ENCODE measurements around the gene PFN1. TPM values are rescaled to one million over a fixed set of nuclear protein-coding genes. Genes with fewer than 3 reads are reported as not detected.
A peak's percentile ranks its signal among the peaks of the same experiment; 100 is the strongest.

PFN1 gene
- total RNA-seq, 2 experiments from 2014 or later = 1,726 to 1,759 TPM

DNA sequence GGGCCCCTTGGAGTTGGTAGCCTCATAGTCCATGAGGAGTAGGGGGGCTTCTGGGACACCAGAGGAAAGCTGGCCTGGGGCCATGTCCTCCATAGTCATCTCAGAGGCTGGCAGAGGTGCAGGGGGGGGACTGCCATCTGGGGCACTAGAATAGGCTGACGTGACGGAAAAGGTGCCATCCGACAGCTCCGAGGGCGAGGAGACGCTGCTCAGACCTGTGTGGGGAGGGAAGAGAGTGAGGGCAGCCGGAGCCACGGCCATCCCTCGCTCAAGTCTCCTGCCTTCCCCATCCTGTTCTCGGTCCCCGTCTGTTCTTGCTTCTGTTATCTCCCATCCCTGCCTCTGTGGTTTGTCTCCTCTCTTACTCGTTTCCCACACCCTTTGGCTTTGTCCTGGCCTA lies 24.0 kb upstream of the PFN1 start:
- Mint-ChIP-seq H3K9me3 (no peaks in the 10 kb centered on the region), H3K27ac (no peak overlapping the region), H3K4me1 (ENCODE audit: low read depth) (peaks cover 22% of the 10 kb centered on the region), H3K36me3 (ENCODE audit: low read depth) (peaks cover 43% of the 10 kb centered on the region), H3K27me3 (no peaks in the 10 kb centered on the region), H3K4me3 (no peak overlapping the region)
- ATAC-seq (no peak), DNase-seq (no peak)
- TF ChIP-seq, protein P1, sequence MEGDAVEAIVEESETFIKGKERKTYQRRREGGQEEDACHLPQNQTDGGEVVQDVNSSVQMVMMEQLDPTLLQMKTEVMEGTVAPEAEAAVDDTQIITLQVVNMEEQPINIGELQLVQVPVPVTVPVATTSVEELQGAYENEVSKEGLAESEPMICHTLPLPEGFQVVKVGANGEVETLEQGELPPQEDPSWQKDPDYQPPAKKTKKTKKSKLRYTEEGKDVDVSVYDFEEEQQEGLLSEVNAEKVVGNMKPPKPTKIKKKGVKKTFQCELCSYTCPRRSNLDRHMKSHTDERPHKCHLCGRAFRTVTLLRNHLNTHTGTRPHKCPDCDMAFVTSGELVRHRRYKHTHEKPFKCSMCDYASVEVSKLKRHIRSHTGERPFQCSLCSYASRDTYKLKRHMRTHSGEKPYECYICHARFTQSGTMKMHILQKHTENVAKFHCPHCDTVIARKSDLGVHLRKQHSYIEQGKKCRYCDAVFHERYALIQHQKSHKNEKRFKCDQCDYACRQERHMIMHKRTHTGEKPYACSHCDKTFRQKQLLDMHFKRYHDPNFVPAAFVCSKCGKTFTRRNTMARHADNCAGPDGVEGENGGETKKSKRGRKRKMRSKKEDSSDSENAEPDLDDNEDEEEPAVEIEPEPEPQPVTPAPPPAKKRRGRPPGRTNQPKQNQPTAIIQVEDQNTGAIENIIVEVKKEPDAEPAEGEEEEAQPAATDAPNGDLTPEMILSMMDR (IDR thresholded peaks at IDR 0.05) = no peak
- intact Hi-C loops (cut with micrococcal nuclease) = no loop called here
- CTCF ChIA-PET = interaction anchor here (0.7 kb wide), 1 partner anchor 8 kb away, joined by 5 read pairs; no protein-coding TSS in a partner anchor
- POLR2A ChIA-PET = interaction anchor here (0.5 to 15.1 kb wide), 3 partner anchors 24 to 169 kb away, joined by 3 to 627 read pairs (median 5); partner anchors contain the start of genes ENO3, PFN1, RNF167 and SLC25A11

DNA sequence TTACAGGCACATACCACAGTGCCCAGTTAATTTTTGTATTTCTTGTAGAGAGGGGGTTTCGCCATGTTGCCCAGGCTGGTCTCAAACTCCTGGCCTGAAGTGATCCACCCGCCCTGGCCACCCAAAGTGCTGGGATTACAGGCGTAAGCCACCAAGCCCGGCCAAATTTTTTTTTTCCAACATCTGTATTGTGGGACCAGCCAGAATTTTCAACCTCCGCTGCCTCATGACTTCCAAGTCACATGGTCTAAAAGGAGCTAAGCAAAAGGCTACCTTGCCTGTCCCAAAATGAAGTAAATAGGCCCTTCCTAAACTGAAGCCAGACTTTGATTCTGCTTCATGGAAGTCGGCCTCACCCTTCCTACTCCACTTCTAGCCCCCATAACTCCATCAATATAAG lies 23.5 kb upstream of the PFN1 start:
- no peak overlapping the region for H3K4me3 Mint-ChIP-seq
- no peak for DNase-seq
- H3K27ac Mint-ChIP-seq = peak overlapping the region; percentile 18
- peaks cover 42% of the 10 kb centered on the region for H3K36me3 Mint-ChIP-seq (ENCODE audit: low read depth)
- no peaks in the 10 kb centered on the region for H3K27me3 Mint-ChIP-seq
- intact Hi-C loops (cut with micrococcal nuclease) = no loop called here
- H3K4me1 Mint-ChIP-seq (ENCODE audit: low read depth) = peaks cover 22% of the 10 kb centered on the region
- TF ChIP-seq, protein P1 (IDR thresholded peaks at IDR 0.05) = no peak
- CTCF ChIA-PET = interaction anchor here (0.7 to 3.6 kb wide), 3 partner anchors 9 to 90 kb away, joined by 4 to 30 read pairs (median 5); partner anchors contain the start of gene CAMTA2
- ATAC-seq = no peak
- POLR2A ChIA-PET = interaction anchor here (0.5 to 15.1 kb wide), 4 partner anchors 8 to 169 kb away, joined by 3 to 627 read pairs (median 20); partner anchors contain the start of genes ENO3, PFN1, RNF167 and SLC25A11
- no peaks in the 10 kb centered on the region for H3K9me3 Mint-ChIP-seq

- ChIA-PET POLR2A (interaction anchor here (0.7 to 15.1 kb wide), 8 partner anchors 10 to 75 kb away, joined by 3 to 627 read pairs (median 8); partner anchors contain the start of genes C17orf107, CAMTA2, ENO3 and PFN1), CTCF (interaction anchor here (1.2 to 3.6 kb wide), 4 partner anchors 10 to 92 kb away, joined by 3 to 30 read pairs (median 6); partner anchors contain the start of gene PFN1)
- ATAC-seq (no peak), DNase-seq (no peak)
- peaks cover 39% of the 10 kb centered on the region for H3K36me3 Mint-ChIP-seq (ENCODE audit: low read depth)
- TF ChIP-seq, protein P1 (IDR thresholded peaks at IDR 0.05) = no peak
- peaks cover under 1% of the 10 kb centered on the region for H3K9me3 Mint-ChIP-seq
- H3K4me1 Mint-ChIP-seq (ENCODE audit: low read depth) = peaks cover 32% of the 10 kb centered on the region
- no peak overlapping the region for H3K4me3 Mint-ChIP-seq
- H3K27me3 Mint-ChIP-seq = no peaks in the 10 kb centered on the region
- no peak overlapping the region for H3K27ac Mint-ChIP-seq
- intact Hi-C loops (cut with micrococcal nuclease) = no loop called here
Observed at GRCh38 chr17:4970273-4970672, 21.9 kb upstream of the PFN1 start.

- Mint-ChIP-seq H3K36me3 (ENCODE audit: low read depth) (peaks cover 42% of the 10 kb centered on the region), H3K4me1 (ENCODE audit: low read depth) (peaks cover 34% of the 10 kb centered on the region), H3K4me3 (no peak overlapping the region), H3K27me3 (no peaks in the 10 kb centered on the region), H3K27ac (no peak overlapping the region), H3K9me3 (peaks cover 2% of the 10 kb centered on the region)
- DNase-seq (peak; percentile 82), ATAC-seq (peak; percentile 3)
- intact Hi-C loops (cut with micrococcal nuclease) = loop anchor here (1.0 kb wide), 1 partner anchor 22 kb away; no protein-coding TSS in a partner anchor
- ChIA-PET CTCF (interaction anchor here (1.0 to 3.6 kb wide), 3 partner anchors 11 to 23 kb away, joined by 4 to 30 read pairs (median 8); partner anchors contain the start of gene PFN1), POLR2A (interaction anchor here (0.6 to 15.1 kb wide), 13 partner anchors 10 to 92 kb away, joined by 3 to 627 read pairs (median 6); partner anchors contain the start of genes C17orf107, CAMTA2, ENO3 and PFN1)
- TF ChIP-seq, protein P1 (IDR thresholded peaks at IDR 0.05) = no peak
Observed at GRCh38 chr17:4969551-4970173, 21.3 kb upstream of the PFN1 start.

All from activated CD8-positive, alpha-beta T cell treated with anti-CD3 and anti-CD28 coated beads for 36 hours (primary cell).